Lung microvascular endothelial cell (primary cell): Measurements from ENCODE around the gene GPRIN1. TPM values are rescaled to one million over a fixed set of nuclear protein-coding genes. Genes with fewer than 3 reads are reported as not detected.
"Not testable (repeated sequence)": the region's sequence is repeated elsewhere in the genome, so short reads cannot be mapped to it uniquely, and the experiment has no call there.

ENCODE experiments used
- DNase-seq, 2 donors: peaks; one replicate each; pipeline versions ENCODE4 v3.0.0 to v3.0.0-alpha.2; 2010; ENCODE audit warnings: low read depth in 2 of 2
- total RNA-seq: library from RNA; depleted of rRNA; stranded (reverse); fragments of >200 nt; gene quantifications from 2 replicates; pipeline ENCODE4 v1.2.1, GENCODE V29; 2014

Gene GPRIN1
- total RNA-seq, 1 donor from 2014 or later, result 3.6 TPM

DNA sequence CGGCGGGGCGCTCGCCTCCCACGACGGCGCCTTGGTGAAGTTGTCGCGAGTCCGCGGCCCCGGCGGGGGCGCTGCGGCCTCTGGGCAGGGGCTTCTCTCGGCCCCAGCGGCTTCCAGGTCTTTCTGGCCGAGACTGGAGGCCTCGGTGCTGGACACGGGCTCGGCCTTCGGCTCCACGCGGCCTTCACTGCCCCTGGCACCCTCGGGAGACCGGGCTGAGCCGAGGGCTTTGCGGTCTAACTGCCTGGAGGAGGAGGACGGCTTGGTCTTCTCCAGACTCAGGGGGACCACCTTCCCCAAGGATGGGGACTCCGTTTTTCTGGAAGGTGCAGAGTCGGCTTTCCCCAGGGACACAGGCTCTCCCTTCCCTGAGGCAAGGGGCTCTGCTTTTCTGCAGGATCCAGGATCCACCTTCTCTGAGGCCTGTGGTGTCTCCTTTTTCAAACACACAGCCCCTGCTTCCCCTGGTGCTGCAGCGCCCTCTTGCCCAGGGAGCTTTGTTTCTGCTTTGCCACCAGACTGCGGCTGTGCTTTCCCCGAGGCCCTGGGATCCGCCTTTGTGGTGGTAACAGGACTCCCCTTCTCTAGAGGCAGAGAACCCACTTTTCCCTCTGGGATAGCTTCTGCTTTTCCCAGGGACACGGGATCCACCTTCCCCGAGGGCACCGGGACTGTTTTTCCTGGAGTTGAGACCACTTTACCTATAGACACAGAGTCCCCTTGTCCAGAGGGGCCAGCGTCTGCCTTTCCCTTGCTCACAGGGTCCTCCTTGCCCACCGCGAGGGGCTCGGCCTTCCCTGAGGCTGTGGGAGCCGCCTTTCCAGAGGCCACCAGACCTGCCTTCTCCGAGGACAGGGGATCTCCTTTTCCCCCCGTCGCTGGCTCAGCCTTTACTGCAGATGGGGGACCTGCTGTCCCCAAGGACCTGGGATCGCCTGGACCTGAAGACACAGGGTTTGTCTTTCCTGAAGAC, 12.3 kb downstream of the GPRIN1 start:
- DNase-seq, result no peak

DNA sequence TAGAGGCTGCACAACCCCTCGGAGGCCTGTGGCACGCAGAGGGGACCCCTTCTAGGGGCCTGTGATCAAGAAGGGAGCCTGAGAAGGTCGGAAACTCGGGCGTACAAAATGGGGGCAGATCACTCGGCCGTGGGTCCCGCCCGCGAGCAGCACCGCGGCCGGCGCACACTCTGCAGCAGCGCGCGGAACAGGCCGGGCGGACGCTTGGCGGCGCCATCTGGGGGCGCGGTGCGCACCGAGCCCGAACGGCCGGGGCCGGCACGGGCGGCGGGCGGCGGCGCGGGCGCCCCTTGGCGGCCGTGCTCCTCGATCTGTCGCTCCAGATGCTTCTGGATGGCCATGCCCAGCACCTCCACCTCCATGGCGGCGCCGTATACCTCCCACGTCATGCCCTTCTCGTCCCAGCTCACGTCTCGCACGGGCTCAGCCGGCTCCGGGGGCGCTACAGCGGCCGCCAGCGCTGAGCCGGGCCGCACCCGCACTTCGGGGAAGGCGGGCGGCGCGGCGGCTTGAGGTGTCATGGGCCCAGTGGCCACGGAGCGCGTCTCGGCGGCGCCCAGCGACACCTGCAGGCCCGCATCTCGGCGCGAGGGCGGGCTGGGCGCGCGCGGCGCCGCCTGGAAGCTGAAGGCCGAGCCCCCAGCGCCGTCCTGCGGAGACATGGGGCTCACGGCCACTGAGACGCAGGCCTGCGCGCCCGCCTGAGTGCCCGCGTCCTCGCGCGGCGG, 13.1 kb downstream of the GPRIN1 start:
- DNase-seq, result peak; percentile 50 to 76

- DNase-seq, result no peak
Measured at GRCh38 chr5:176596069-176596644, 13.8 kb downstream of the GPRIN1 start.

DNA sequence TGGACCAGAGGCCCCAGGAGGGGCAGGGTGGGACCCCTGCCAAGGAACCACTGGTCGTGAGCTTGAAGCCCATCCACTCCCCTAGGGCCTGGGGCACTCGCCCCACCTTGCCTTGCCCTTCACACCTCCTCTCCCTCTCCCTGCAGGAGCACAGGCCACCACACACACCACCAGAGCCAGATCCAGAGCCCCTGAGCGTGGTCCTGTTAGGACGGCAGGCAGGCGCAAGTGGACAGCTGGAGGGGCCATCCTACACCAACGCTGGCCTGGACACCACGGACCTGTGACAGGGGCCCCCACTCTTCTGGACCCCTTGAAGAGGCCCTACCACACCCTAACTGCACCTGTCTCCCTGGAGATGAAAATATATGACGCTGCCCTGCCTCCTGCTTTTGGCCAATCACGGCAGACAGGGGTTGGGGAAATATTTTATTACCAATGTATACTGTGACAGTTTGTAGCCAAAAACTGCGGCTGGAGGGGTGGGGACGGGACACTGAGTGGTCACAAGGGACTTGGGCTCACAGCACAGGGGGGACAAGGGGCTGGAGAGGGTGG, 14.5 kb downstream of the GPRIN1 start:
- no peak for DNase-seq

- DNase-seq, result no peak
Measured at GRCh38 chr5:176594554-176594953, 15.4 kb downstream of the GPRIN1 start.

- DNase-seq, result no peak
Measured at GRCh38 chr5:176593273-176593869, 16.6 kb downstream of the GPRIN1 start.

DNA sequence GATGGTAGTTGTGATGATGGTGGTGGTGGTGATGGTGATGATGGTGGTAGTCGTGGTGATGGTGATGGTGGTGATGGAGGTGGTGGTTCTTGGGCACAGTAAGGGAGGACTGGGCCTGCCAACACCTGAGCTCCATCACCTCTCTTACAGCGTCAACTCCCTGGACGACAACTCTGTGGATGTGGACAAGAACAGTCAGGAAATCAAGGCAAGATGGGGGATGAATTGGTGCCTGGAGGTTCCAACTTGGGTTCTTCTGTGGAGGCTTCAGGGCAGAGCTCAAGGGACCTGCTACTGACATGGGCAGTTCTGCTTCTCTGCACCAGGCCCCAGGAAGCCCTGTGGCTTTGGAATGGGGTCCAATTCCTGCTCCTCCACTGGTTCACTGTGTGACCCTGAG, 17.4 kb downstream of the GPRIN1 start:
- DNase-seq, result no peak

GRCh38 chr5:176591667-176592066, 18.3 kb downstream of the GPRIN1 start:
- DNase-seq, result not testable (repeated sequence)

DNA sequence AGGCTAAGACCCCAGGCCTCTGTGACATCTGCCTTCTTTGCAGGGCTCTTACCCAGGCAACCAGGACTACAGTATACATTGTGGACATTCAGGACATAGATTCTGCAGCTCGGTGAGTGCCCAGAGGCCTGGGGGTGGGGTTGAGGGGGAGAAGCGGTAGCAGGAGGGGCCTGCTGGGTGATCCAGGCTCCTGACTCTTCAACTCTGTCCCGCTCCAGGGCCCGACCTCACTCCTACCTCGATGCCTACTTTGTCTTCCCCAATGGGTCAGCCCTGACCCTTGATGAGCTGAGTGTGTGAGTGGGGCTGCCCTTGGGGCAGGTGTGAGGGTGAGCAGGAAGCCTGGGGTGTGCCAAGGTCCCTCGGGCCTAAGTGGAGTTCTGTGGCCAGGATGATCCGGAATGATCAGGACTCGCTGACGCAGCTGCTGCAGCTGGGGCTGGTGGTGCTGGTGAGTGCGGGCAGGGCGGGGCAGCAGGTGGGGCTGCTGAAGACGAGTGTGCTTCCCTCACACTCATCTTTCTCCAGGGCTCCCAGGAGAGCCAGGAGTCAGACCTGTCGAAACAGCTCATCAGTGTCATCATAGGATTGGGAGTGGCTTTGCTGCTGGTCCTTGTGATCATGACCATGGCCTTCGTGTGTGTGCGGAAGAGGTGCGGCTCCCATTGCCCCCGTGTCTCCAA, 19.8 kb downstream of the GPRIN1 start:
- no peak for DNase-seq

GRCh38 chr5:176589039-176589769, 20.8 kb downstream of the GPRIN1 start:
- no peak for DNase-seq

DNA sequence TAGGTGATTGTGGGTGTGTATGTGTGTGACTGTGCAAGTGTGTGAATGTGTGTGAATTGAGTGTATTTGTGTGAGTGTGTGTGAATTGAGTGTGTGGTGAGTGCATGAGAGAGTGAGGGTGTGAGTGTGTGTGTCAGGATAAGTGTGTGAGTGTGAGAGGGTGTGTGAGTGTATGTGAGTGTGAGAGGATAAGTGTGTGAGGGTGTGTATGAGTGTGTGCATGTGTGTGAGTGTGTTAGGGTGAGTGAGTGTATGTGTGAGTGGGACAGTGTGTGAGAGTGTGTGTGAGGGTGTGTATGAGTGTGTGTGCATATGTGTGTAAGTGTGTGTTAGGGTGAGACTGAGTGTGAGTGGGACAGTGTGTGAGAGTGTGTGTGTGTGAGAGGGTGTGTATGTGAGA, 21.7 kb downstream of the GPRIN1 start:
- DNase-seq, result no peak

GRCh38 chr5:176587398-176587797, 22.6 kb downstream of the GPRIN1 start:
- DNase-seq, result no peak

DNA sequence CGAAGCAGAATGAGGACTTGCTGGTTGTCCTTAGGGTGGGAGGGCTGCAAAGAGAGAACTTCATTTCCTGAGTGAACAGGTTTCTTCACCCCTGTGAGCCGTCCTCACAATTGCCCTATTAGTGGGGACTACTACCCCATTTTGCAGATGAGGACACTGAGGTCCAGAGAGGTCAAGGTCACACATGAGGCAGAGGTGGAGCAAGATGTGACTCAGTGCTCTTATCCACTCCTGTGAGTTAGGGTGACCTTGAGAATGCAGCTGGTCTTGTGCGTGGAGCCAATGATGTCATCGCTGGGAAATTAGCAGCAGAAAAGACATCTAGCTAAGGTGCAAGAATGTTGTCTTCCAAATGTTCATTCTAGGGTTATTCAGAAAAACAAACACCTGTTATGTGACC, 26.9 kb downstream of the GPRIN1 start:
- DNase-seq, result no peak

- DNase-seq, result no peak
Measured at GRCh38 chr5:176581361-176581760, 28.6 kb downstream of the GPRIN1 start.

- DNase-seq, result no peak
Measured at GRCh38 chr5:176579323-176579722, 30.6 kb downstream of the GPRIN1 start.

GRCh38 chr5:176578391-176578808, 31.6 kb downstream of the GPRIN1 start:
- peak; percentile 29 to 77 for DNase-seq

DNA sequence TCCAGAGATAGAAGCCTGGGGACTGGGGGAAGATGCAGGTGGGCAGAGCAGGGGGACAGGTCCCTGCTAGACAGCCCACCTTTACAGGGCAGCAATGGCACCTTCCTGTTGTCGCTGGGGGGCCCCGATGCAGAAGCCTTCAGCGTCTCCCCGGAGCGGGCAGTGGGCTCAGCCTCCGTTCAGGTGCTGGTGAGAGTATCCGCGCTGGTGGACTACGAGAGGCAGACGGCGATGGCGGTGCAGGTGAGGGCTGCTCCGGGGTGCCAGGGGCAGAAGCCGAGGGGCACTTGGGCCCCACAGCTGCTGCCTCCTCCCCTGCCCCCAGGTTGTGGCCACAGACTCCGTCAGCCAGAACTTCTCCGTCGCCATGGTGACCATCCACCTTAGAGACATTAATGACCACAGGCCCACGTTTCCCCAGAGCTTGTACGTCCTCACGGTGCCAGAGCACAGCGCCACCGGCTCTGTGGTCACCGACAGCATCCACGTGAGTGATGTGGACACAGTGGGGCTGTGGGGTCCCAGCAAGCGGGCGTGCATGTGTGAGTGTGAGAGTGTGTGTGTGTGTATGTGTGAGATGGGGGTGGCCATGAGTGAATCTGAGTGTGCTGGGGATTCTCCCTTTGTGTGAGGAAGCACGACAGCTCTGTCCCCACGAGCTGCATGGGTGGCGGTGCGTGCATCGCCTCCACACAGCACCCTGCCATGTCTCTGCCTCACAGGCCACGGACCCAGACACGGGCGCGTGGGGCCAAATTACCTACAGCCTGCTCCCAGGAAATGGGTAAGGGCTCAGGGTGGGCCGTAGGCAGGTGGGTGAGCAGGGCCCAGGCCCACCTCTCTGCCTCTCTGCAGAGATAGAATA, 32.4 kb downstream of the GPRIN1 start:
- DNase-seq, result no peak

DNA sequence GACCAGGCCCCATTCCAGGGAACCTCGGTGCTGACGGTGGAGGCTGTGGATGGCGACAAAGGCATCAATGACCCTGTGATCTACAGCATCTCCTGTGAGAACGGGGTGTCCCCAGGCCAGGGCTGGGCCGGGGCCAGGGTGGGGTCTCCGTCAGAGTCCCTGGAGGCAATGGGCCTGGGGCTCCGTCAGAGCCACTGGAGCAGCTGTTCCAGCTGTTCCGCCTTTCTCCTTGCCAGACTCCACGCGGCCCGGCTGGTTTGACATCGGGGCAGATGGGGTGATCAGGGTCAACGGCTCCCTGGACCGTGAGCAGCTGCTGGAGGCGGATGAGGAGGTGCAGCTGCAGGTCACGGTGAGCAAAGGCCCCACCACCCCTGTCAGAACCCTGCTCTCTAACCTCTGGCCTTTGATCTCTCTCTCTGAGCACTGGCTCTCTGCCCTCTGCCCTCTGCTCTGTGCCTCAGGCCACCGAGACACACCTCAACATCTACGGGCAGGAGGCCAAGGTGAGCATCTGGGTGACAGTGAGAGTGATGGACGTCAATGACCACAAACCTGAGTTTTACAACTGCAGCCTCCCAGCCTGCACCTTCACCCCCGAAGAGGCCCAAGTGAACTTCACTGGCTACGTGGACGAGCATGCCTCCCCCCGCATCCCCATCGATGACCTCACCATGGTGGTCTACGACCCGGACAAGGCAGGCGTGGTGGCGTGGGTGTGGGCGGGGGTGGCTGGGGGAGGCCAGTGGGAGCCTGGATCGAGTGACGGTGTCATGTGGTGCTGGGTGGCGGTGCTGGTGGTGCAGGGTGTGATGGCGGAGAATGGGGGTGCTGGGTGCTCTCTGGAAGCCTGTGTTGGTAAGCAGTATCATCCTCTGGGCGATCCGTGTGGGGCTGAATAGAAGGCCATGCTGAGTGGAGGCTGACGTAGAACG, 34.2 kb downstream of the GPRIN1 start:
- DNase-seq, result no peak
